ENCODE results near the gene NKX2-2.

NKX2-2 gene

DNA sequence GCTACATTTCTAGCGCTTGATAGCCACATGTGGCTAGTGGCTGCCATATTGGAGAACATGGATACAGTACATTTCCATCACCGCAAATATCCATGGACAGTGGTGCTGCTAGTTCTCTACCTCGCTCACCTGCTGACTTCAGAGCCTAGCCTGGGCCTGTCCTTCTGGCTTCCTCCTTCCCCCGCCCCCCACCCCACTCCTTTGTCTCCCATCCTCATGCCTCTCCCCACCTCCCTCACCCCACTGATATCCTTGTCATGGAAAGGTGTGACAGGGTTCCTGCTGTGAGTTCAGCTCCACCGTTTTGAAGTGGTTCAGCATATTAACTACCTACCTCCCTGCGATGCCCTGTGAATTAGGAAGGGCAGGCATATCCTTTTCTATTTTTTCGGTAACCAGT lies 14.2 kb downstream of the NKX2-2 start:
- H3K27ac ChIP-seq (ENCODE audit: extremely low read depth, low read depth, low read length): no peak overlapping the region
- POLR2A ChIA-PET: no interaction called here
- H3K9me3 ChIP-seq (ENCODE audit: control insufficient read depth, insufficient read depth, low read depth, low read length): no peaks in the 10 kb centered on the region
- no peaks in the 10 kb centered on the region; the same call in 1 of the 2 replicates for H3K4me1 ChIP-seq (ENCODE audit: control insufficient read depth, insufficient read depth, low read length)
- CTCF ChIA-PET: interaction anchor here (1.1 to 7.7 kb wide), 2 partner anchors 263 to 662 kb away, joined by 3 to 150 read pairs; no protein-coding TSS in a partner anchor
- TF ChIP-seq, protein P1, sequence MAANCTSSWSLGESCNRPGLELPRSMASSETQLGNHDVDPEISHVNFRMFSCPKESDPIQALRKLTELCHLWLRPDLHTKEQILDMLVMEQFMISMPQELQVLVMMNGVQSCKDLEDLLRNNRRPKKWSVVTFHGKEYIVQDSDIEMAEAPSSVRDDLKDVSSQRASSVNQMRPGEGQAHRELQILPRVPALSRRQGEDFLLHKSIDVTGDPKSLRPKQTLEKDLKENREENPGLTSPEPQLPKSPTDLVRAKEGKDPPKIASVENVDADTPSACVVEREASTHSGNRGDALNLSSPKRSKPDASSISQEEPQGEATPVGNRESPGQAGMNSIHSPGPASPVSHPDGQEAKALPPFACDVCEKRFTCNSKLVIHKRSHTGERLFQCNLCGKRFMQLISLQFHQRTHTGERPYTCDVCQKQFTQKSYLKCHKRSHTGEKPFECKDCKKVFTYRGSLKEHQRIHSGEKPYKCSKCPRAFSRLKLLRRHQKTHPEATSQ (tag by site-specific recombination; IDR thresholded peaks at IDR 0.05): no peak
- TF ChIP-seq ZFP37 (tag by site-specific recombination; IDR thresholded peaks at IDR 0.05): no peak
- TF ChIP-seq ZNF404 (tag by site-specific recombination; IDR thresholded peaks at IDR 0.05): no peak
- no peak for TF ChIP-seq ZNF544 (tag by site-specific recombination; IDR thresholded peaks at IDR 0.05)
- TF ChIP-seq, protein P2, sequence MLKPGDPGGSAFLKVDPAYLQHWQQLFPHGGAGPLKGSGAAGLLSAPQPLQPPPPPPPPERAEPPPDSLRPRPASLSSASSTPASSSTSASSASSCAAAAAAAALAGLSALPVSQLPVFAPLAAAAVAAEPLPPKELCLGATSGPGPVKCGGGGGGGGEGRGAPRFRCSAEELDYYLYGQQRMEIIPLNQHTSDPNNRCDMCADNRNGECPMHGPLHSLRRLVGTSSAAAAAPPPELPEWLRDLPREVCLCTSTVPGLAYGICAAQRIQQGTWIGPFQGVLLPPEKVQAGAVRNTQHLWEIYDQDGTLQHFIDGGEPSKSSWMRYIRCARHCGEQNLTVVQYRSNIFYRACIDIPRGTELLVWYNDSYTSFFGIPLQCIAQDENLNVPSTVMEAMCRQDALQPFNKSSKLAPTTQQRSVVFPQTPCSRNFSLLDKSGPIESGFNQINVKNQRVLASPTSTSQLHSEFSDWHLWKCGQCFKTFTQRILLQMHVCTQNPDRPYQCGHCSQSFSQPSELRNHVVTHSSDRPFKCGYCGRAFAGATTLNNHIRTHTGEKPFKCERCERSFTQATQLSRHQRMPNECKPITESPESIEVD (tag by site-specific recombination; IDR thresholded peaks at IDR 0.05): no peak
- H3K36me3 ChIP-seq (ENCODE audit: control insufficient read depth in 2 of 2, insufficient read depth in 1 of 2, low read length in 2 of 2): peaks cover 5 to 47% of the 10 kb centered on the region in 2 experiments; a peak in 2 of 3 replicates
- no peak overlapping the region for H3K4me3 ChIP-seq (ENCODE audit: low read depth, low read length)

DNA sequence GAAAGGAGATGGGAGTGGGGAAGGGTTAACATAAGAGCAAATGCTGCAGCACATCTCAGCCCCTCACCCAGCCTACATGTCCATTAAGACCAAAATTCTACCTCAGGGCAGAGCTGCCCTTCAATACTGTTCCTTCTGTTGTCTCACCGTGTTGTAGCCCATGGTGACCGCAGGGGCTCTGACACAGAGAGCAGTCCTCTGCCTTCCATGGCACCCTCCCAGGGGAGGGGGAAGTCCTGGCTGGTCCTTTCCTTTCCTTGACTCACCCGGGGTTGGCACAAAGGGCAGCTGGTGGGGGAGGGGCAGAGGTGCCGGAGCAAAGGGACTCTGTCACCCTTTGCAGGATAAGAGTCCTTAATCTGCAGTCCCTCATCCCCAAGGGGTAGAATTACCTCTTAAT lies 15.2 kb downstream of the NKX2-2 start:
- H3K9me3 ChIP-seq (ENCODE audit: control insufficient read depth, insufficient read depth, low read depth, low read length): no peaks in the 10 kb centered on the region
- CTCF ChIA-PET: interaction anchor here (7.7 kb wide), 1 partner anchor 262 kb away, joined by 150 read pairs; no protein-coding TSS in a partner anchor
- no peaks in the 10 kb centered on the region; the same call in 1 of the 2 replicates for H3K4me1 ChIP-seq (ENCODE audit: control insufficient read depth, insufficient read depth, low read length)
- H3K4me3 ChIP-seq (ENCODE audit: low read depth, low read length): no peak overlapping the region
- TF ChIP-seq, protein P3, sequence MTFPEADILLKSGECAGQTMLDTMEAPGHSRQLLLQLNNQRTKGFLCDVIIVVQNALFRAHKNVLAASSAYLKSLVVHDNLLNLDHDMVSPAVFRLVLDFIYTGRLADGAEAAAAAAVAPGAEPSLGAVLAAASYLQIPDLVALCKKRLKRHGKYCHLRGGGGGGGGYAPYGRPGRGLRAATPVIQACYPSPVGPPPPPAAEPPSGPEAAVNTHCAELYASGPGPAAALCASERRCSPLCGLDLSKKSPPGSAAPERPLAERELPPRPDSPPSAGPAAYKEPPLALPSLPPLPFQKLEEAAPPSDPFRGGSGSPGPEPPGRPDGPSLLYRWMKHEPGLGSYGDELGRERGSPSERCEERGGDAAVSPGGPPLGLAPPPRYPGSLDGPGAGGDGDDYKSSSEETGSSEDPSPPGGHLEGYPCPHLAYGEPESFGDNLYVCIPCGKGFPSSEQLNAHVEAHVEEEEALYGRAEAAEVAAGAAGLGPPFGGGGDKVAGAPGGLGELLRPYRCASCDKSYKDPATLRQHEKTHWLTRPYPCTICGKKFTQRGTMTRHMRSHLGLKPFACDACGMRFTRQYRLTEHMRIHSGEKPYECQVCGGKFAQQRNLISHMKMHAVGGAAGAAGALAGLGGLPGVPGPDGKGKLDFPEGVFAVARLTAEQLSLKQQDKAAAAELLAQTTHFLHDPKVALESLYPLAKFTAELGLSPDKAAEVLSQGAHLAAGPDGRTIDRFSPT (tag by site-specific recombination; IDR thresholded peaks at IDR 0.05): no peak
- TF ChIP-seq, protein P4, sequence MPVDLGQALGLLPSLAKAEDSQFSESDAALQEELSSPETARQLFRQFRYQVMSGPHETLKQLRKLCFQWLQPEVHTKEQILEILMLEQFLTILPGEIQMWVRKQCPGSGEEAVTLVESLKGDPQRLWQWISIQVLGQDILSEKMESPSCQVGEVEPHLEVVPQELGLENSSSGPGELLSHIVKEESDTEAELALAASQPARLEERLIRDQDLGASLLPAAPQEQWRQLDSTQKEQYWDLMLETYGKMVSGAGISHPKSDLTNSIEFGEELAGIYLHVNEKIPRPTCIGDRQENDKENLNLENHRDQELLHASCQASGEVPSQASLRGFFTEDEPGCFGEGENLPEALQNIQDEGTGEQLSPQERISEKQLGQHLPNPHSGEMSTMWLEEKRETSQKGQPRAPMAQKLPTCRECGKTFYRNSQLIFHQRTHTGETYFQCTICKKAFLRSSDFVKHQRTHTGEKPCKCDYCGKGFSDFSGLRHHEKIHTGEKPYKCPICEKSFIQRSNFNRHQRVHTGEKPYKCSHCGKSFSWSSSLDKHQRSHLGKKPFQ (tag by site-specific recombination; IDR thresholded peaks at IDR 0.05): no peak
- TF ChIP-seq ZNF830 (tag by site-specific recombination; IDR thresholded peaks at IDR 0.05; ENCODE audit: low read depth) (no peak), ZNF223 (tag by site-specific recombination; IDR thresholded peaks at IDR 0.05) (no peak), ZNF202 (tag by site-specific recombination; IDR thresholded peaks at IDR 0.05; ENCODE audit: borderline replicate concordance) (no peak)
- peaks cover under 1 to 38% of the 10 kb centered on the region in 2 experiments; a peak in 2 of 3 replicates for H3K36me3 ChIP-seq (ENCODE audit: control insufficient read depth in 2 of 2, insufficient read depth in 1 of 2, low read length in 2 of 2)
- POLR2A ChIA-PET: no interaction called here
- no peak overlapping the region for H3K27ac ChIP-seq (ENCODE audit: extremely low read depth, low read depth, low read length)

DNA sequence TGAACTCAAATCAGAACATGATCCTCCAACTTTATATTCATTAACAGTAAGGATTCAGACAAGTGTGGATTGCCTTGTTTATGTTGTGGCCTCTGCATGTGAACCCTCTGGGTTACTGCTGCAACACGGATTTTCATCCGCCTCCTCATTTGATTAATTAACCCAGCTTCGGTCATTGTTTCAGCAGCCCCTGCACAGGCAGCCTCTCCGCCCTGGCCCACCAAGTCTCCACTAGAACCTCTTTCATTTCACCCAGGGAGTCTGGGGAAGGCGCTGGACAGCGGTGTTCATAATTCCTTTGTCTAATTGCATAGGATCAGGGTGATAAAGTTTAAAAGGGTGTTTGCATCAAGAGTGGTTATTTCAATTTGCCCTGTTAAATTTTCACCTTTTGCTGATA lies 15.7 kb downstream of the NKX2-2 start:
- ChIA-PET POLR2A (no interaction called here), CTCF (interaction anchor here (0.7 to 1.3 kb wide), 2 partner anchors 73 to 262 kb away, joined by 3 to 12 read pairs; no protein-coding TSS in a partner anchor)
- H3K36me3 ChIP-seq (ENCODE audit: control insufficient read depth in 2 of 2, insufficient read depth in 1 of 2, low read length in 2 of 2): peaks cover 0 to 35% of the 10 kb centered on the region in 2 experiments; a peak in 1 of 3 replicates

More for the DNA sequence above, 15.7 kb downstream of the NKX2-2 start:
- Histone ChIP-seq H3K9me3 (ENCODE audit: control insufficient read depth, insufficient read depth, low read depth, low read length) (no peaks in the 10 kb centered on the region), H3K4me3 (ENCODE audit: low read depth, low read length) (no peak overlapping the region), H3K27ac (ENCODE audit: extremely low read depth, low read depth, low read length) (no peak overlapping the region), H3K4me1 (ENCODE audit: control insufficient read depth, insufficient read depth, low read length) (no peaks in the 10 kb centered on the region; the same call in 1 of the 2 replicates)
- TF ChIP-seq ZFP37 (tag by site-specific recombination; IDR thresholded peaks at IDR 0.05): no peak
- TF ChIP-seq, protein P5, sequence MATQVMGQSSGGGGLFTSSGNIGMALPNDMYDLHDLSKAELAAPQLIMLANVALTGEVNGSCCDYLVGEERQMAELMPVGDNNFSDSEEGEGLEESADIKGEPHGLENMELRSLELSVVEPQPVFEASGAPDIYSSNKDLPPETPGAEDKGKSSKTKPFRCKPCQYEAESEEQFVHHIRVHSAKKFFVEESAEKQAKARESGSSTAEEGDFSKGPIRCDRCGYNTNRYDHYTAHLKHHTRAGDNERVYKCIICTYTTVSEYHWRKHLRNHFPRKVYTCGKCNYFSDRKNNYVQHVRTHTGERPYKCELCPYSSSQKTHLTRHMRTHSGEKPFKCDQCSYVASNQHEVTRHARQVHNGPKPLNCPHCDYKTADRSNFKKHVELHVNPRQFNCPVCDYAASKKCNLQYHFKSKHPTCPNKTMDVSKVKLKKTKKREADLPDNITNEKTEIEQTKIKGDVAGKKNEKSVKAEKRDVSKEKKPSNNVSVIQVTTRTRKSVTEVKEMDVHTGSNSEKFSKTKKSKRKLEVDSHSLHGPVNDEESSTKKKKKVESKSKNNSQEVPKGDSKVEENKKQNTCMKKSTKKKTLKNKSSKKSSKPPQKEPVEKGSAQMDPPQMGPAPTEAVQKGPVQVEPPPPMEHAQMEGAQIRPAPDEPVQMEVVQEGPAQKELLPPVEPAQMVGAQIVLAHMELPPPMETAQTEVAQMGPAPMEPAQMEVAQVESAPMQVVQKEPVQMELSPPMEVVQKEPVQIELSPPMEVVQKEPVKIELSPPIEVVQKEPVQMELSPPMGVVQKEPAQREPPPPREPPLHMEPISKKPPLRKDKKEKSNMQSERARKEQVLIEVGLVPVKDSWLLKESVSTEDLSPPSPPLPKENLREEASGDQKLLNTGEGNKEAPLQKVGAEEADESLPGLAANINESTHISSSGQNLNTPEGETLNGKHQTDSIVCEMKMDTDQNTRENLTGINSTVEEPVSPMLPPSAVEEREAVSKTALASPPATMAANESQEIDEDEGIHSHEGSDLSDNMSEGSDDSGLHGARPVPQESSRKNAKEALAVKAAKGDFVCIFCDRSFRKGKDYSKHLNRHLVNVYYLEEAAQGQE (tag by site-specific recombination; IDR thresholded peaks at IDR 0.05): peak; percentile 87
